ENCODE results near the gene GALNT2.

Gene GALNT2

DNA sequence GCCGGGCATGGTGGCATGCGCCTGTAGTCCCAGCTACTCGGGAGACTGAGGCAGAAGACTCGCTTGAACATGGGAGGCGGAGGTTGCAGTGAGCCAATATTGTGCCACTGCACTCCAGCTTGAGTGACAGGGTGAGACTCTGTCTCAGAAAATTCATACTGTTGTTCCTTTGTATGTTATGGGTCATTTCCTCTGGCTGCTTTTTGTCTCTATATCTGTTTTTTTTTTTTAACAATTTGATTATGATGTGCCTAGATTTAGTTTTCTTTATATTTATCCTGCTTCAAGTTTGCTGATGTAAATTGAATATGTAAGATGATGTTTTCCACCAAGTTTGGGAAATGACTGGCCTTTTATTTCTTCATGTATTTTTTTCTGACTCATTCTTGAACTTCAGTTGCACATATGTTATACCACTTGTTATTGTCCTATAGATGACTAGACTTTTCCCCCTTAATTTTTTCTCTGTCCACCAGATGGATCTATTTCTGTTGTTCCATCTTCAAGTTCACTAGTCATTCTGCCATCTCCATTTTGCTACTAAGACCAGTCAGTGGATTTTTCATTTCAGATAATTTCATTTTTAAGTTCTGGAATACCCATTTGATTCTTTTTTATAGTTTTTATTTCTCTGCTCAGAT is 173.5 kb downstream of the GALNT2 start:
- intact Hi-C loops (cut with DNase I) = no loop called here
- DNase-seq = no peak

- intact Hi-C loops (cut with DNase I) = no loop called here
- DNase-seq = no peak
Observed at GRCh38 chr1:230242326-230242725, 175.3 kb downstream of the GALNT2 start.

GRCh38 chr1:230243146-230243545 is 176.1 kb downstream of the GALNT2 start:
- DNase-seq = no peak
- intact Hi-C loops (cut with DNase I) = no loop called here

- intact Hi-C loops (cut with DNase I) = no loop called here
- DNase-seq = peak in 3 of 10 donors; percentile 43 to 90 (median 87)
Observed at GRCh38 chr1:230243583-230244353, 176.7 kb downstream of the GALNT2 start.

GRCh38 chr1:230246551-230246950 is 179.5 kb downstream of the GALNT2 start:
- DNase-seq = no peak
- intact Hi-C loops (cut with DNase I) = no loop called here

- intact Hi-C loops (cut with DNase I) = no loop called here
Observed at GRCh38 chr1:230248016-230248888, 181.2 kb downstream of the GALNT2 start.

DNA sequence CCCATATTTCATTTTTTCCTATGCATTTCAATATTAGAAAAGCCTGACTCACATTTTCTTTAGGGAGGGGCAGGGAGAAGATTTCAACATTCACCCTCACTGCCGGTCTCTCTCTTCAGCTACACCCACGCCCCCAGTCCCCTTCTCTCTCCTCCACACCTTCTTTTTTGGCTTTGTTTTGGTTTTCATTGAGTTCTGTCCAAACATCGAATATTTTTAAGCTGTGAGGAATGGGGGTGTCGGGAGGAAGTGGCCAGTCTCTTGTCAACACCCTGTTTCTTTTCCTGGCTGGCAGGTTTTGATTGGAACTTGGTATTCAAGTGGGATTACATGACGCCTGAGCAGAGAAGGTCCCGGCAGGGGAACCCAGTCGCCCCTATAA is 181.8 kb downstream of the GALNT2 start:
- peak in 1 of 10 donors; percentile 71 for DNase-seq
- intact Hi-C loops (cut with DNase I) = no loop called here

More at GRCh38 chr1:230248016-230248888, 181.2 kb downstream of the GALNT2 start:
- DNase-seq = peak in 1 of 10 donors; percentile 76

DNA sequence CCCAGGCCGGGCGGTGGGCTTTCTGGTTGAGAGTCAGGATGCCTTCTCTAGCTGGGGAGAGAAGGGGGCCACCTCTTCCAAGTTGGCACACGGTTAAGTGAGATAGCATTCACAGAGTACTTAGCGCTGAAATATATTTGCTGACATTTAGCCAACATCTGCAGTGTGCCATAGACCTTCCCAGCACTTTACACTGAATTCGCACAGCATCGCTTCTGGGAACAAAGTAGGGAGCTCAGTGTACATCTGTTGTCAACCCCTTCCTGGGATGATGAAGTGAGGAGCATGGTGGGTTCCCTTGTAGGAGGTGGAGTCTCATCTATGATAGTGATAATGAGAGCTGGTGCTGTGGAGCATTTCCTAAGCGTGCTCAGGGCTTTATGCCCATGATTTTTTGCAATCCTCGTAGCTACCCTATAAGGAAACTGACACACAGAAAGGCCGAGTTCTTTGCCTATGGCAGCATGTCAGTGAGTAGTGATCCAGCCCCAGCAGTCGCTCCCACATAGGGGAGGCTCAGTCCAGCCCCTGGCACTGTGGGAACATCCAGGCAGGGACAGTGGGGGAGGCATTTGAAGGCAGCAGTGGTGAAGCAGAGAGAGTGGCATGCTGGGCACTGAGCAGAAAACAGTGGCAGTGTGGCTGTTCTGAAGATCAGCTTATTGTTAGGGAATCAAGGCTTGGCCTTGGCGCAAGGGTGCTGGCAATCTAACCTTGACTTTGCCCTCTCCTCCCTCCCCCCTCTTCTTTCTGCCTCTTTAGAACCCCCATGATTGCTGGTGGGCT is 182.8 kb downstream of the GALNT2 start:
- peak in 7 of 10 donors; percentile 42 to 93 (median 66) for DNase-seq
- intact Hi-C loops (cut with DNase I) = no loop called here

GRCh38 chr1:230250666-230251065 is 183.6 kb downstream of the GALNT2 start:
- peak in 1 of 10 donors; percentile 62 for DNase-seq
- intact Hi-C loops (cut with DNase I) = no loop called here

- intact Hi-C loops (cut with DNase I) = no loop called here
- DNase-seq = peak in 1 of 10 donors; percentile 24
Observed at GRCh38 chr1:230251644-230252191, 184.7 kb downstream of the GALNT2 start.

- intact Hi-C loops (cut with DNase I) = no loop called here
- peak in 1 of 10 donors; percentile 44 for DNase-seq
Observed at GRCh38 chr1:230253150-230253549, 186.1 kb downstream of the GALNT2 start.

GRCh38 chr1:230254265-230254664 is 187.2 kb downstream of the GALNT2 start:
- intact Hi-C loops (cut with DNase I) = no loop called here
- no peak for DNase-seq

- peak in 1 of 10 donors; percentile 81 for DNase-seq
- intact Hi-C loops (cut with DNase I) = no loop called here
Observed at GRCh38 chr1:230255116-230255515, 188.1 kb downstream of the GALNT2 start.

- intact Hi-C loops (cut with DNase I) = no loop called here
- peak in 1 of 10 donors; percentile 57 for DNase-seq
Observed at GRCh38 chr1:230255991-230256390, 189.0 kb downstream of the GALNT2 start.

DNA sequence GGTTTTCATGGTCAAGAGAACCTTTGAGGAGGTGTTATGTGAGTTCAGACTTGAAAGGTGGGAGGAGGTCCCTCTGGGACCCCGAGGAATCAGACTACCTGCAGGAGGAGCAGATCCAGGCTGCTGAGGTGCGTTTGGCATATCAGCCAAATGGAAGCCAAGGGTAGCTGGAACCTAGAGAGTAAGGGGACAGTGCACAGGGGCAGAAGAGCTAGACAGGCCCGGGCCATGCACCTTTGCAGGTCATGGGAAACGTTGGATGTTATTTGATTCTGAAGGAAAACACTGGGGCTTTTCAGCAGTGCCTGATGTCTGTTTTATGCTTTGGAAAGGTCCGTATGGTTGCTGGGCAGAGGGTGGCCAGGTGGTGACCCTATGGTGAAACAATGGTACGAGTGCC is 189.9 kb downstream of the GALNT2 start:
- intact Hi-C loops (cut with DNase I) = no loop called here
- DNase-seq = peak in 1 of 10 donors; percentile 28

DNA sequence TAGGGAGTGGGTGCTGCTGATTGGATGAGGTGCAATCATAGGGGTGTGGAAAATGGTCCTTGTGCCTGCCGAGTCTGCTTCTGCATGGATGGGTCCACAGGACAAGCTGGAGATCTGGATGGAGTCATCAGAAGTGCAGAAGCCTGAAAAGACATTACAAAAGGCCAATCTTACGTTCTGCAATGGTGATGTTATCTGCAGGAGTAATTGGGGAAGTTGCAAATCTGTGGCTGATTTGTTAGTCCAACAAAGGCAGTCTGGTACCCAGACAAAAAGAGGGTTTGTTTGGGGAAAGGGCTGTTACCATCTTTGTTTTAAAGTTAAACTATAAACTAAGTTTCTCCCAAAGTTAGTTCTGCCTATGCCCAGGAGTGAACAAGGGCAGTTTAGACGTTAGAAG is 192.6 kb downstream of the GALNT2 start:
- intact Hi-C loops (cut with DNase I) = no loop called here
- DNase-seq = no peak

GRCh38 chr1:230260831-230261230 is 193.8 kb downstream of the GALNT2 start:
- intact Hi-C loops (cut with DNase I) = no loop called here

GRCh38 chr1:230261928-230262650 is 195.1 kb downstream of the GALNT2 start:
- intact Hi-C loops (cut with DNase I) = no loop called here

More at GRCh38 chr1:230260831-230261230, 193.8 kb downstream of the GALNT2 start:
- DNase-seq = no peak

More at GRCh38 chr1:230261928-230262650, 195.1 kb downstream of the GALNT2 start:
- DNase-seq = peak in 1 of 10 donors; percentile 40
